CD4-positive, alpha-beta T cell treated with Interferon gamma for 1 hour (primary cell): ENCODE data around the gene CCR9.

ENCODE experiments used
- DNase-seq: peaks from one replicate; pipeline ENCODE4 v3.0.0-alpha.2; 2020

Gene CCR9

DNA sequence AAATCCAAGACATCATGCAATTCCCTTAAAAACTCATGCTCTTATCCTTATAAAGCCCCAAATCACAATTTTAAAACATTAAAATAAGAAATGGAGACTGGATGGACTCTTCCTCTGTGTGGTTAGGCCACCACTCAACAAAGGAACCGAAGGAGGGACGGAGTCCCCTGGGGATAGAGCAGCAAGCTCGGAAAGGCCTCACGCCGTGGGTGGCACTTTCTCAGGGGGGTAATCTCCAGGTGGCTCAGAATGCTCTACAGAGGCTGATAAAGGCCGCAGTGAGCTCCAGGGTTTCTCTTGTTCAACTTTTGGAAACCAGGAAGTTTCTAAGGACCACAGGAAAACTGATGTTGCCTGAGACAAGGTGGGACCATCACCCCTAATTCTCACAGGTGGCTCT lies 23.2 kb downstream of the CCR9 start:
- no peak for DNase-seq

DNA sequence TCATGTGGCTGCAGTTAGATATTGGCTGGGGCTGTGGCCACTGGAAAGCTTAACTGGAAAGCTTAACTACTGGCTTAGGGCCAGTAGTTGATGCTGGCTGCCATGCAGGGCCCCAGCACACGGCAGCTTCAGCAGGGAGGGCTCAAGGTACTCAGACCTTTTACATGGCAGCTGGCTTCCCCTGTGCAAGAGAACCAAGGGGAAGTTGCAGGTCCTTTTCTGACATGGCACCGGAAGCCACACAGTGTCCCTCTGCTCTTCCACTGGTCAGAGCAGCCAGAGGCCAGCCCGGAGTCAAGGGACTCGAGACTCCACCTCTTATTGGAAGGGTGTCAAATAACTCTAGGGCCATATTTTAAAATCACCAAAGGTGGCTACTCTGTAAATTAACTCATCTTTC lies 24.5 kb downstream of the CCR9 start:
- no peak for DNase-seq

DNA sequence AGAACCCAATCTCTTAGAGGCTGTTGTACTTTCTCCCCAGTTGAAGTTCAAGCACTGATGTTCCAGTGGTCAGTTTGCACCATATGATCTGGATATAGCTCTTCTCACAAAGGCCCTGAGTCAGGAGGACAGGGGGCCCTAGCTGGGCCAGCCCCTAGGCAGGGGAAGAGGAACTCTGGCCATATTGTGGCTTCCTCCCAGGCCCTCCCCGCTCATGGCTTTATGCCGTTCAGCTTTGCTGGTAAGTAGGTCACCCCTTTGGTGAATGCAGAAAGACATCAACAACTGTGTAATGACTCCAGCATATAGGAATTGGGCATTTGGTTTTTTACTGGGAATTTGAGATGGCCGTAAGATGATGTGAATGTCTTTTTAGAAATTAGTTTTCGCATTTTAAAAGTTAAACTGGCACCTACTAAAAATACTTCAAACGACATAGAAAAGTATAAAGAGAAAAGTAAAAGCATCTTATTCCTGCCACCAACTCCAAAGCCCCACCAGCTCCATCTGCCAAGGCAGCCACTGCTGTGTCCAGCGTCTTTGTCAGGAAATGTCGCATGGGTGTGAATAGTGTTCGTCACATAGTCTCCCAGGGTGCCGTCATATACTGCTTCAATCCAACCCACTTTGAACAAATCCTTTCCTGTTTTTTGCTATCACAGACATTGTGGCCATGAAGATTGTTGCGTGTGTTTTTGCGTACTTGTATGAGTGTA lies 25.3 kb downstream of the CCR9 start:
- DNase-seq, result no peak

- no peak for DNase-seq
Observed at GRCh38 chr3:45912435-45912834, 26.1 kb downstream of the CCR9 start.

DNA sequence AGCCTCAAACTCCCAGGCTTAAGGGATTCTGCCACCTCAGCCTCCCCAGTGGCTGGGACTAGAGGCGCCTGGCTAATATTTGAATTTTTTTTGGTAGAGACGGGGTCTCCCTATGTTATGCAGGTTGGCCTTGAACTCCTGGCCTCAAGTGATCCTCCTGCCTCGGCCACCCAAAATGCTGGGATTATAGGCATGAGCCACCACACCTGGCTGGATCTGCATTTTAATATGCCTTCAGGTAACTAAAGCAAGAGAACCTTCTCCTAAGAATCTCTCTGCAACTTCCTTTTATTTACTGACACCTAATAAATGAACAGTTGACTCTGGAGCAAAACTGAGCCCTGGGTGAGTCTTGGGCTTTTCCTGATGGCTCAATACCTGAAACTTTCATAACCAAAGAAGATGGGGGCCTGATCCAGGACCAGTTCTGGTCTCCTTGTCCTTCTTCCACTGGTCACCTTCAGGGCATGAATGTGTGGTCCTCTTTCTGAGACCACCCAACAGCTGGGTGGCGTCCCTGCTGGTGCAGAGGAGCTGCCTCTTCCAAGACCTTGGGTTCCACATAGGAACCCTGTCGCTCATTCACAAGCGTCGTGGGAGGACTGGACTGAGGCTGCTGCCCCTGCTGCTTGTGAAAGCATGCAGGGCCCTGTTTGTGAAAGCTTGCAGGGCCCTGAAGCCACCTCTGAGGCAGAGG lies 28.2 kb downstream of the CCR9 start:
- no peak for DNase-seq

GRCh38 chr3:45915059-45915439 lies 28.7 kb downstream of the CCR9 start:
- no peak for DNase-seq

- peak; percentile 49 for DNase-seq
Observed at GRCh38 chr3:45915518-45916231, 29.3 kb downstream of the CCR9 start.

- no peak for DNase-seq
Observed at GRCh38 chr3:45917146-45917898, 31.0 kb downstream of the CCR9 start.

- no peak for DNase-seq
Observed at GRCh38 chr3:45921158-45922038, 35.1 kb downstream of the CCR9 start.

DNA sequence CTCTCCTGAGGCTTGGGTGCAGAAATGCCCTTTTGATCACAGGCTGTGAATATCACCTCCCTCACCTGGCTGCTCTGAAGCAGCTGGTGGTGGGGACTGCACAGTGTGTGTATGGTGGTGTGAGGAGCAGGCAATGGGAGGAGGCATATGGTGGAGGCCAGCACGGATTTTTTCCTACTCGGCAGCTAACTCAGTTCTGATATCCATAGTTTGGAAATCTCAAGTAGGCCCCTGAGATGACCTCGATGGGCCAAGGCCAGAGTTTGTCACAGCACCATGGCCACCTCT lies 35.6 kb downstream of the CCR9 start:
- DNase-seq, result no peak

DNA sequence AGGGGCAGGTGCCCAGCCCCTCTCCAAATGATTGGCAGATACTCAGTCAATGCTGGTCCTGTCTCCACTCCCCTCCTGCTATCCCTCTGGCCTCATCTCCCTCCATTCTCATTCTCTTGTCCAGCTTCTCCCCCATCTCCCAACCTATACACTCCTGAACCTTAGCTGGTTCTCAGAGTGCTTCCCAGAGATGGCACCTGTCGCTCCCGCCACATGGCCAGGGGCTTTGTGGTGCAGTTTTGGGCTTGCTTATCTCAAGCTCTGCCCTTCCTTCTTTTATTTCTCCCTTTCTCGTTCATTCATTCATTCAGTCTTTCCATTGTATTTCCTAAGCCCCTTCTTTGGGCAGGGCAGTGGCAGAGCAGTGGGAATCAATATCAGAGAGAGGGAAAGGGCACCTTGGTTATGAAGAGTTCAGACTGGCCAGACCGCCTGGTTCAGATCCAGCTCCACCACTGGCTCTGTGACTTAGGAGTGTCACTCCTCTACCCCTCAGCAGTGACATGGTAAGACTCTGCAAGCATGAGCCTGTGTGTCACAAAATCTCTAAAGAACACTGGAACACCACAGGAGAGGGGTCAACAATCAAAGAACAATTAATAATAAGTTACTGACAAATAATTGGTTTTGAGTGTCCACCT lies 36.7 kb downstream of the CCR9 start:
- DNase-seq, result no peak

DNA sequence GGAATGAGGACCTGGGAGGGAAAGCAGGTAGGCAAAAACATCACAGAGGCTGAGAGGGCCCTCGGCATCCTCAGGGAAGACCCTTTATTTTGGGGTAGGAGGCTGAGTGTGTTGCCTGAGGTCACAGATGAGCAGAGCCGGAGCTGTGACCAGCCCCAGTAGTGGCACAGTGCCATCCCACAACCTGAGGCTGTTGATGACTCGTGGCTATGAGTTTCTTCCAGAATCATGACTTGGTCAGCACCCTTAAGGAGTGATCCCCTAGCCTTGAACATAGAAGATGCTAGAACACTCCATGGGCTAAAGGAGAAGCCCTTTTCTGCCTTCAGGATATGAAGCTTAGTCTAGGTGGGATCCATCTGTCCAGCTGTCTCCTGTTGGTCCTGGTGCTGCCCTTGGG lies 37.4 kb downstream of the CCR9 start:
- no peak for DNase-seq

DNA sequence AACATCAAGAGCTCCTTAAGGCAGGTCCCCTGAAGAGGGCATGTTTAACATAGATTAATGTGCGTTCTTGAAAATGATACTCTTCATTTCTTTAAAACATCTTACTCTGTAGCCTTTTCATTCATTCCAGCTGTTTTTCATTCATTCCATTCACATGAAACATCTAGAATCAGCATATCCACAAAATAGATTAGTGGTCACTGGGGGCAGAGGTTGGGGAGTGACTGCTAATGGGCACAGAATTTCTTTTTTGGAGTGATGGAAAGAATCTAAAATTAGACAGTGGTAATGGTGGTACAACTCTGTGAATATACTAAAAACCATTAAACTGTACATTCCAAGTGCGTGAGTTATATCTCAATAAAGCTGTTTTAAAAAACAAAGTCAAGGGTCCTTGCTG lies 41.5 kb downstream of the CCR9 start:
- no peak for DNase-seq

- DNase-seq, result peak; percentile 57
Observed at GRCh38 chr3:45929042-45929679, 42.8 kb downstream of the CCR9 start.

- no peak for DNase-seq
Observed at GRCh38 chr3:45931496-45931895, 45.2 kb downstream of the CCR9 start.

GRCh38 chr3:45932112-45932511 lies 45.8 kb downstream of the CCR9 start:
- peak; percentile 44 for DNase-seq

DNA sequence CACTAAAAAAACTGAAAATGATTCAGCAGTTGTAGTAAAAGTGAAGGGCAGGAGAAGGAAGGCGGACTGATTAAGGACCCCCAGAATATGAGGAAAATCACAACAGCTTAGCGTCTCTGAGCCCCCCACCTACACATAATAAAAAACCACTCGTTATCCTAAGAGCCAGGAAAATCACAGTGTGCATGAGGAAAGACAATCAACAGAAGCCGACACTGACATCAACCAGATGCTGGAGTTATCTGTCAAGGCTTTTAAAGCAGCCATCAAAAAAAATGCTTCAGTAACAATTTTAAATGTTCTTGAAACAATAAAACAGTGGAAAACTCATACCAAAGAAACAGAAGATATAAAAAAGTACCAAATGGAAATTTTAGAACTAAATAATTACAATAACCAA lies 47.2 kb downstream of the CCR9 start:
- DNase-seq, result no peak

DNA sequence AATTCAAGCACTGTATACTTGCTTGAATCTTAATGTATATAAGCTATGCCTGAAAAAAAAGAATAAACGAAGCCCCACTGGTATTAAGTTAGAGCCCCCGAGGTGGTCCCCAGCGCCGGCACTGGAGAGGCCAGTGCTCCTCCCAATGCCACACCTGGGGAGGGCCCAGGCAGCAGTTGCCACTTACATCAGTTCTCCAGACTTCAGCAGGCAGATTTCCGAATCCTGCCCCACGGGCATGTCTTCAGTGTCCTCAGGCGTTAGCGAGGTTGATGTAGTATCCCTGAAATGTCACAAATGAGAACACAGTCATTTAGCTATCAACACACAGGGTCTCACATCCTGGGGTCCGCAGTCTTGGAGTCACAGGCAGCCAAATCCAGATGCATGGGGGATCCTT lies 49.9 kb downstream of the CCR9 start:
- no peak for DNase-seq

GRCh38 chr3:45937206-45938042 lies 51.1 kb downstream of the CCR9 start:
- DNase-seq, result no peak

GRCh38 chr3:45938043-45938435 lies 51.7 kb downstream of the CCR9 start:
- DNase-seq, result no peak

DNA sequence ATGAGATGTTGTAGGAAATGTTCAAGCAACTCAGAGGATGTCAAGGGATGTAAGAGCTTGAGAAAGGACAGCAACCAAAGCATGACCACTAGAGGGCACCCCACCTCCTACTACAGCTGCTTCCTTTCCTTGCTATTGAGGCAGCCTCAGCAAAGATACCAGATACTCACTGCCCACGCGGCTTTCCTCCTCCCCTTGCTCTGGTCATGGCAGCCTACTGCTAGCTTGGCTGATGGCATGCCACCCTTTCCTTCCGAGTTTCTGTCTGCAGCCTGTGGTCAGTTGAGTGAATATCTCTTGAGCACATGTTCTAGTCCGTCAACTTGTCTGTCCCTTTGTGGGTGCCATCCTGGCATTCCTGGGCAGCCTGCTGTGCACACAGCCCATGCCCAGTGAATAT lies 52.5 kb downstream of the CCR9 start:
- DNase-seq, result peak; percentile 77
